Neural progenitor cell (in vitro differentiated cells): ENCODE measurements around the gene BEAN1. TPM values are rescaled to one million over a fixed set of nuclear protein-coding genes. Genes with fewer than 3 reads are reported as not detected.
A peak's percentile ranks its signal among the peaks of the same experiment; 100 is the strongest.

ENCODE experiments used
- DNase-seq: peaks from one replicate; pipeline ENCODE4 v3.0.0-alpha.2; 2016; ENCODE audit warnings: low spot score
- H2AFZ ChIP-seq: fragments of 200-600 bp; sonication (generic); replicated peaks from 2 replicates; pipeline ENCODE4 v1.6.1; 2016; ENCODE audit warnings: antibody characterized with exemption
- H3F3A ChIP-seq: fragments of 200-600 bp; sonication (generic); 2 replicates; pipeline ENCODE4 v1.6.1; 2016; ENCODE audit warnings: antibody characterized with exemption, low read depth
- H3K27ac ChIP-seq: fragments of 200-600 bp; sonication (generic); 2 replicates; pipeline ENCODE4 v1.5.1; 2016; ENCODE audit warnings: mild to moderate bottlenecking
- H3K27me3 ChIP-seq: fragments of 200-600 bp; sonication (generic); 2 replicates; pipeline ENCODE4 v1.6.1; 2016; ENCODE audit warnings: mild to moderate bottlenecking, moderate library complexity
- H3K36me3 ChIP-seq: fragments of 200-600 bp; sonication (generic); 2 replicates; pipeline ENCODE4 v1.5.1; 2016
- H3K4me1 ChIP-seq: fragments of 200-600 bp; sonication (generic); 2 replicates; pipeline ENCODE4 v1.6.1; 2016; ENCODE audit warnings: mixed run types
- H3K4me2 ChIP-seq: fragments of 200-600 bp; sonication (generic); 2 replicates; pipeline ENCODE4 v1.6.1; 2016
- H3K4me3 ChIP-seq: fragments of 200-600 bp; sonication (generic); 2 replicates; pipeline ENCODE4 v1.5.1; 2016
- H3K79me2 ChIP-seq: fragments of 200-600 bp; sonication (generic); 2 replicates; pipeline ENCODE4 v1.6.1; 2016; ENCODE audit warnings: low read depth
- H3K9ac ChIP-seq: fragments of 200-600 bp; sonication (generic); 2 replicates; pipeline ENCODE4 v1.6.1; 2016
- H3K9me3 ChIP-seq: fragments of 200-600 bp; sonication (generic); 2 replicates; pipeline ENCODE4 v1.5.1; 2016; ENCODE audit warnings: low read depth
- H4K20me1 ChIP-seq: fragments of 200-600 bp; sonication (generic); 2 replicates; pipeline ENCODE4 v1.6.1; 2016; ENCODE audit warnings: low read depth
- H3K27ac Mint-ChIP-seq: 3 replicates; pipeline ENCODE4 v1.8.0; 2021; ENCODE audit warnings: mixed read lengths
- H3K27me3 Mint-ChIP-seq: 2 replicates; pipeline ENCODE4 v1.8.0; 2022; ENCODE audit warnings: low read depth, mild to moderate bottlenecking, inconsistent platforms, moderate library complexity, mixed read lengths; ENCODE audit not compliant: insufficient read depth
- H3K36me3 Mint-ChIP-seq: 3 replicates; pipeline ENCODE4 v1.8.0; 2021; ENCODE audit warnings: mixed read lengths
- H3K4me1 Mint-ChIP-seq: 3 replicates; pipeline ENCODE4 v1.8.0; 2021; ENCODE audit warnings: mixed read lengths
- H3K4me3 Mint-ChIP-seq: 3 replicates; pipeline ENCODE4 v1.8.0; 2021; ENCODE audit warnings: mild to moderate bottlenecking, moderate library complexity, mixed read lengths
- H3K9me3 Mint-ChIP-seq: 3 replicates; pipeline ENCODE4 v1.8.0; 2020; ENCODE audit warnings: mixed read lengths
- CTCF ChIP-seq: fragments of 200-600 bp; sonication (generic); IDR thresholded peaks from 2 replicates; pipeline ENCODE4 v1.5.1; 2017; ENCODE audit warnings: antibody characterized with exemption, mild to moderate bottlenecking
- EZH2 ChIP-seq: fragments of 200-600 bp; sonication (generic); IDR thresholded peaks from 2 replicates; pipeline ENCODE4 v1.6.1; 2017; ENCODE audit warnings: antibody characterized with exemption, mild to moderate bottlenecking, moderate library complexity
- EZH2phosphoT487 ChIP-seq: fragments of 200-600 bp; sonication (generic); IDR thresholded peaks from 2 replicates; pipeline ENCODE4 v1.6.1; 2017; ENCODE audit warnings: antibody characterized with exemption
- total RNA-seq: library from RNA; depleted of rRNA; stranded (reverse); fragments of >200 nt; gene quantifications from 2 replicates; pipeline ENCODE4 v1.2.3, GENCODE V29; 2015; ENCODE audit warnings: low replicate concordance

The BEAN1 gene
- total RNA-seq, 1 donor from 2014 or later, result 0.32 TPM

GRCh38 chr16:66403531-66404145, 23.5 kb upstream of the BEAN1 start:
- H3K4me3 ChIP-seq, result no peak overlapping the region
- peaks cover 10% of the 10 kb centered on the region for H3K27me3 Mint-ChIP-seq
- TF ChIP-seq EZH2 (no peak), EZH2phosphoT487 (no peak), CTCF (no peak)

GRCh38 chr16:66405057-66405783, 21.9 kb upstream of the BEAN1 start:
- H3K4me3 Mint-ChIP-seq, result peak overlapping the region; percentile 67
- no peak overlapping the region for H3K9ac ChIP-seq
- H3K27me3 ChIP-seq, result peaks cover 27% of the 10 kb centered on the region
- H4K20me1 ChIP-seq, result no peaks in the 10 kb centered on the region
- H3K9me3 Mint-ChIP-seq, result peaks cover 8% of the 10 kb centered on the region
- H3F3A ChIP-seq, result peaks cover 13% of the 10 kb centered on the region
- H3K4me3 ChIP-seq, result no peak overlapping the region
- H3K36me3 Mint-ChIP-seq, result no peaks in the 10 kb centered on the region
- TF ChIP-seq EZH2 (no peak), EZH2phosphoT487 (no peak), CTCF (no peak)
- no peaks in the 10 kb centered on the region for H3K36me3 ChIP-seq
- H3K27me3 Mint-ChIP-seq, result peaks cover 9% of the 10 kb centered on the region
- no peak overlapping the region for H2AFZ ChIP-seq
- H3K27ac Mint-ChIP-seq, result no peak overlapping the region
- H3K27ac ChIP-seq, result no peak overlapping the region
- H3K4me2 ChIP-seq, result no peak overlapping the region
- no peak for DNase-seq
- H3K79me2 ChIP-seq, result no peaks in the 10 kb centered on the region
- H3K4me1 ChIP-seq, result peaks cover 2% of the 10 kb centered on the region
- H3K9me3 ChIP-seq, result no peaks in the 10 kb centered on the region
- H3K4me1 Mint-ChIP-seq, result peaks cover 24% of the 10 kb centered on the region

More at GRCh38 chr16:66403531-66404145, 23.5 kb upstream of the BEAN1 start:
- no peak overlapping the region for H2AFZ ChIP-seq
- peaks cover 26% of the 10 kb centered on the region for H3K4me1 Mint-ChIP-seq
- peaks cover 27% of the 10 kb centered on the region for H3K27me3 ChIP-seq
- no peaks in the 10 kb centered on the region for H3K79me2 ChIP-seq
- H3K27ac ChIP-seq, result no peak overlapping the region
- DNase-seq, result no peak
- no peaks in the 10 kb centered on the region for H3K9me3 ChIP-seq
- H3K27ac Mint-ChIP-seq, result peak overlapping the region; percentile 40
- H3K4me2 ChIP-seq, result no peak overlapping the region
- H3K36me3 ChIP-seq, result no peaks in the 10 kb centered on the region
- H3K4me1 ChIP-seq, result peaks cover 8% of the 10 kb centered on the region
- H3K9ac ChIP-seq, result no peak overlapping the region
- H3K9me3 Mint-ChIP-seq, result peaks cover 8% of the 10 kb centered on the region
- H3K36me3 Mint-ChIP-seq, result no peaks in the 10 kb centered on the region
- H3K4me3 Mint-ChIP-seq, result no peak overlapping the region
- H3F3A ChIP-seq, result peaks cover 17% of the 10 kb centered on the region
- no peaks in the 10 kb centered on the region for H4K20me1 ChIP-seq

- peak overlapping the region; percentile 89 for H2AFZ ChIP-seq
- peaks cover 11% of the 10 kb centered on the region for H3K9me3 Mint-ChIP-seq
- H3F3A ChIP-seq, result peaks cover 11% of the 10 kb centered on the region
- peak; percentile 87 for DNase-seq
- H3K4me3 Mint-ChIP-seq, result peak overlapping the region; percentile 90
- no peak overlapping the region for H3K27ac Mint-ChIP-seq
- H3K4me2 ChIP-seq, result peak overlapping the region; percentile 91
- peaks cover 27% of the 10 kb centered on the region for H3K27me3 ChIP-seq
- no peak overlapping the region for H3K9ac ChIP-seq
- H3K4me3 ChIP-seq, result peak overlapping the region; percentile 62
- TF ChIP-seq EZH2phosphoT487 (peak; percentile 19), CTCF (peak; percentile 93), EZH2 (peak; percentile 54)
- H3K36me3 ChIP-seq, result no peaks in the 10 kb centered on the region
- no peaks in the 10 kb centered on the region for H3K9me3 ChIP-seq
- H3K4me1 Mint-ChIP-seq, result peaks cover 17% of the 10 kb centered on the region
- no peaks in the 10 kb centered on the region for H4K20me1 ChIP-seq
- no peaks in the 10 kb centered on the region for H3K36me3 Mint-ChIP-seq
- no peaks in the 10 kb centered on the region for H3K4me1 ChIP-seq
- H3K27ac ChIP-seq, result no peak overlapping the region
- peaks cover 6% of the 10 kb centered on the region for H3K27me3 Mint-ChIP-seq
- no peaks in the 10 kb centered on the region for H3K79me2 ChIP-seq
Measured at GRCh38 chr16:66406534-66407221, 20.4 kb upstream of the BEAN1 start.
